ENCODE data around the gene RBM42. TPM values are rescaled to one million over a fixed set of nuclear protein-coding genes. Genes with fewer than 3 reads are reported as not detected.
A peak's percentile ranks its signal among the peaks of the same experiment; 100 is the strongest.

The RBM42 gene
- total and polyA plus RNA-seq, 2 of the 13 experiments (the other 11 are each of a cell fraction or from before 2014, with no cell fraction given) = 27.2 to 55.3 TPM

- TF ChIP-seq, protein P1, sequence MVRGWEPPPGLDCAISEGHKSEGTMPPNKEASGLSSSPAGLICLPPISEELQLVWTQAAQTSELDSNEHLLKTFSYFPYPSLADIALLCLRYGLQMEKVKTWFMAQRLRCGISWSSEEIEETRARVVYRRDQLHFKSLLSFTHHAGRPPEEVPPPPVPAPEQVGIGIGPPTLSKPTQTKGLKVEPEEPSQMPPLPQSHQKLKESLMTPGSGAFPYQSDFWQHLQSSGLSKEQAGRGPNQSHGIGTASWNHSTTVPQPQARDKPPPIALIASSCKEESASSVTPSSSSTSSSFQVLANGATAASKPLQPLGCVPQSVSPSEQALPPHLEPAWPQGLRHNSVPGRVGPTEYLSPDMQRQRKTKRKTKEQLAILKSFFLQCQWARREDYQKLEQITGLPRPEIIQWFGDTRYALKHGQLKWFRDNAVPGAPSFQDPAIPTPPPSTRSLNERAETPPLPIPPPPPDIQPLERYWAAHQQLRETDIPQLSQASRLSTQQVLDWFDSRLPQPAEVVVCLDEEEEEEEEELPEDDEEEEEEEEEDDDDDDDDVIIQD (CRISPR knock-in tag; IDR thresholded peaks at IDR 0.05; ENCODE audit: low read depth) = 0 out of 2 replicates have a peak, but pooled peaks have one; percentile 14
- TF ChIP-seq EED (CRISPR knock-in tag; IDR thresholded peaks at IDR 0.05) = no peak
- TF ChIP-seq, protein P2, sequence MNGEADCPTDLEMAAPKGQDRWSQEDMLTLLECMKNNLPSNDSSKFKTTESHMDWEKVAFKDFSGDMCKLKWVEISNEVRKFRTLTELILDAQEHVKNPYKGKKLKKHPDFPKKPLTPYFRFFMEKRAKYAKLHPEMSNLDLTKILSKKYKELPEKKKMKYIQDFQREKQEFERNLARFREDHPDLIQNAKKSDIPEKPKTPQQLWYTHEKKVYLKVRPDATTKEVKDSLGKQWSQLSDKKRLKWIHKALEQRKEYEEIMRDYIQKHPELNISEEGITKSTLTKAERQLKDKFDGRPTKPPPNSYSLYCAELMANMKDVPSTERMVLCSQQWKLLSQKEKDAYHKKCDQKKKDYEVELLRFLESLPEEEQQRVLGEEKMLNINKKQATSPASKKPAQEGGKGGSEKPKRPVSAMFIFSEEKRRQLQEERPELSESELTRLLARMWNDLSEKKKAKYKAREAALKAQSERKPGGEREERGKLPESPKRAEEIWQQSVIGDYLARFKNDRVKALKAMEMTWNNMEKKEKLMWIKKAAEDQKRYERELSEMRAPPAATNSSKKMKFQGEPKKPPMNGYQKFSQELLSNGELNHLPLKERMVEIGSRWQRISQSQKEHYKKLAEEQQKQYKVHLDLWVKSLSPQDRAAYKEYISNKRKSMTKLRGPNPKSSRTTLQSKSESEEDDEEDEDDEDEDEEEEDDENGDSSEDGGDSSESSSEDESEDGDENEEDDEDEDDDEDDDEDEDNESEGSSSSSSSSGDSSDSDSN (CRISPR knock-in tag; IDR thresholded peaks at IDR 0.05) = peak; percentile 48; the same call in 1 of the 2 replicates
- 0 out of 2 replicates have a peak, but pooled peaks have one; percentile 86 for TF ChIP-seq CAMTA2 (CRISPR knock-in tag; IDR thresholded peaks at IDR 0.05; ENCODE audit: borderline replicate concordance)
- TF ChIP-seq DNMT1 (CRISPR knock-in tag; IDR thresholded peaks at IDR 0.05) = 0 out of 2 replicates have a peak, but pooled peaks have one; percentile 21
- TF ChIP-seq ZNF501 (CRISPR knock-in tag; IDR thresholded peaks at IDR 0.05) = no peak
- peak; percentile 60; the same call in 1 of the 2 replicates for TF ChIP-seq SAP130 (CRISPR knock-in tag; IDR thresholded peaks at IDR 0.05; ENCODE audit: low read depth)
- TF ChIP-seq SOX6 (IDR thresholded peaks at IDR 0.05) = no peak
- peak; percentile 68 for TF ChIP-seq SOX6 (CRISPR knock-in tag; IDR thresholded peaks at IDR 0.05)
- 0 out of 2 replicates have a peak, but pooled peaks have one; percentile 61 for TF ChIP-seq ZNF138 (CRISPR knock-in tag; IDR thresholded peaks at IDR 0.05; ENCODE audit: low read depth)
- TF ChIP-seq ZBTB46 (CRISPR knock-in tag; IDR thresholded peaks at IDR 0.05; ENCODE audit: borderline replicate concordance) = 0 out of 2 replicates have a peak, but pooled peaks have one; percentile 6
- TF ChIP-seq PHF20 (CRISPR knock-in tag; IDR thresholded peaks at IDR 0.05) = peak; percentile 37; the same call in 1 of the 2 replicates
- peak; percentile 59; the same call in 1 of the 2 replicates for TF ChIP-seq DR1 (CRISPR knock-in tag; IDR thresholded peaks at IDR 0.05)
- TF ChIP-seq TFAP4 (IDR thresholded peaks at IDR 0.05; ENCODE audit: borderline replicate concordance, low read depth) = peak; percentile 41; the same call in 1 of the 2 replicates
- peak; percentile 52; the same call in 1 of the 2 replicates for TF ChIP-seq SALL2 (CRISPR knock-in tag; IDR thresholded peaks at IDR 0.05)
- TF ChIP-seq PAXIP1 (CRISPR knock-in tag; conservative IDR thresholded peaks at IDR 0.05) = peak; percentile 40
Measured at GRCh38 chr19:35644206-35644986, 15.6 kb downstream of the RBM42 start (continued).
